Epidermal melanocyte (primary cell): ENCODE data around the gene GNAI1.

Experiments
- DNase-seq: peaks from one replicate; pipeline ENCODE4 v3.0.0; 2011; ENCODE audit warnings: low spot score; ENCODE audit not compliant: insufficient read length

GNAI1 gene

DNA sequence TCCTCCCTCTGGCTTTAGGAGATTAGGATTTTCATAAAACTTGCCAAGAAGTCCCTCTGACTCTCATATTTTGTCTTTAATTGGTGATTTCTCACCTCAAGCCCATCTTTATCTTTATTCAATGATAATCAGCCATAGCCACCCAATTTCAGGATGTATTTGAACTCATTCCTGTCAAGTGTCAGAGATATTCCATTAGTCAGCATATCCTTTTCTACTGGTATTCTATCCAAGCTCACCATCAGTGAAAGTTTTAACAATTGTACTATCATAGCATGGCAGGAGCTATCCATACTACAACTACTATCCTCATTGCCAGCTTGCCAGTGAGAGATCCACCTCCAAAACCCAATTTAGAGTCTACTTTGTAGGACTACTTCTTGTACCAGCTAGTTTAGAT, 114.6 kb downstream of the GNAI1 start:
- no peak for DNase-seq

DNA sequence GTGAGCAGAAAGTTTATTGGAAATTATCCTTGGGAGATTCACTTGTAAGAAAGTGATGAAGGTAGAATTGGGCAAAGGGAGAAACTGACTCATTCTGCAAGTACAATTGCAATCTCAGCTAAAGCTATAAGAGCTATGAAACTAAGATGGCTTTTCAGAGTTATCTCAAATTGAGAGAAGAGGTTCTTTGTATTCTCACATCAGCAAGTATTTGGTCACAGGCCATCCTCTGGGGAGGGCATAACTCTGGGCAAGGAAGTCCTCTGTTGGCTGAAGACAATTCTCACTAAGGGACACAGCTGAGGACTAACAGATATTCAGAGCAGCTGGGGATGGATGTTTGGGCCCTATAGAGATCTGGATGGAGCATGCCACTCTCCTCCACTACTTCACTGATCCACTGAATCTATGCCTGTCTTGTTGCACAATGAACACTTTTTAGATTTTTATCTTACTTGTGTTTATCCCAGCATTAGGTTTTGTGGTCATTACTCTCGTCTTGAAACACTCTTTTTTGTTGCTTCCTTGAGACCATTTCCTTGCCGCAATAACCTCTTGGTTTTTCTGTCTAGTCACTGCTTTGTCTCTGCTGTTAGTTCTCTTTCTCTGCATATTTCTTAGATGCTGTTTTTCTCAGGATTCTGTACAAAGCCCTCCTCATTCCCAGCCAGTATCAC, 115.1 kb downstream of the GNAI1 start:
- DNase-seq: no peak

DNA sequence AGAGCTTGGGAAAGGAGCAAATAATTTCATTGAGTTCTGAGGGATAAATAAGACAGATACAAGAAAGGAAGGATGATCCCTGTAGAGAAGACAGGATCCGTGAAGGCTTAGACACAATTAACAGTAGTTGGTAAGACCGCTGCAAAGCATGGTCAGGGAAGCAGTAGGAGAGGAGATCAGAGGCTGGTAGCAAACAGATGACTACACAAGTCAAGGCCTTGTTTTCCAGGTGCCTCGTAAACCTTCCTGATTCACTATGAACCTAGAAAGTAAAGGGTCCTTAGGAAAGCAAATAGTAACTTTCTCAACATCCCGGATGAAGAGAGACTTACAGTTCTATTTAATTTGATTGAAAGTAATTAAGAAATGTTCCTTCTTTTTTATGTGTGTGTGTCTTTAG, 118.6 kb downstream of the GNAI1 start:
- DNase-seq: no peak

DNA sequence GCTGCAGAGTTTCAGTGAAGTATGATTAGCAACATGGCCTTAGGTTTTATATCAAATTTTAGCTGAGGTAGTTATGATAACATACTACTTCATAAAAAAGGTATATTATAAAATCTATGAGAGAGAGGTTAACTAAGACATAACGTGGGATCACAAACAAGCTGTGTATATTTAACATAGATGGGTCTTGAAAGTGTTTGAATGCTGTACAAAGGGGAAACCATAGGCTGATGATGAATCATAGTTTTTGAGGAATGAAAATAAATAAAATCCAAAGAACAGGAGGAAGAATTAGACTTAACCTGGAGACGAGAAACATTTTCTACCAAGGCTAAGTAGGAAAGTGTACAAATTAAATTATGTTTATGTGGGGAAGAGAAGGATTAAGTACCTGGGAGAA, 119.0 kb downstream of the GNAI1 start:
- DNase-seq: no peak

DNA sequence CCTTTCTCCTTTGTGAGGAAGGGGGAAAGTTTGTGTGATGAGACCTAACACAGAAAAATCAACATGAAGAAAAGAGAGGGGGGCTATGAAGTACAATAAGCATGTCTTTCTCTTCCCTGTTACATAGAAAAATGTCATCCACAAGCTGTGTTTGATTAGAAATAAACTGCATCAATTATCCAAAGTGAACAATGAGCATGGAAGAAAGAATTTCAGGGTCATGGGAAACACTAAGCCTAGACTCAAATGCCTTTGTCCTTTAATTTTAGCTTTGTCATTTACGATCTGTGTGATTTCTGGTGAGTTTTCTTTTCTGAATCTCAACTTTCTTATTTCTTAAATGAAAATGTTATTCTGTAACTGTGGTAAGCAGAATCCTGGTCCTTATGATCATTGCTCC, 121.0 kb downstream of the GNAI1 start:
- no peak for DNase-seq

DNA sequence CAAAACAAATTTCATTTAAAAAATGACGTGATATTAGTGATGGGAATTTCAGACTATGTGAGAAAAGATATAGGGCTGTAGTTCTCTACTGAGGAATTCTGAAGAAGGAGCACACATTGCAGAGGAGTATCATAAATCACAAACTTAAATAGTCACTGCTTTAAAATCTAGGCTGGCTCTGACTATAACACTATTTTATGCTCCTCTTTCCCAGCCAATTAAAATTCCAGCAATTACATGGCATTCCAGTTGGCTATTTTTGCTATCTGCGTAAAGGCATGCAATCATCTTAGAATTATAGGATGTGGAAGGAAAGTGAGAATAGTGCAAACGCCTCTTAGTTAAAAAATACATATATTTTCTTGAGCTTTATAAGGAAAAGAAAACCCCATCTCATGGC, 123.1 kb downstream of the GNAI1 start:
- DNase-seq: no peak

DNA sequence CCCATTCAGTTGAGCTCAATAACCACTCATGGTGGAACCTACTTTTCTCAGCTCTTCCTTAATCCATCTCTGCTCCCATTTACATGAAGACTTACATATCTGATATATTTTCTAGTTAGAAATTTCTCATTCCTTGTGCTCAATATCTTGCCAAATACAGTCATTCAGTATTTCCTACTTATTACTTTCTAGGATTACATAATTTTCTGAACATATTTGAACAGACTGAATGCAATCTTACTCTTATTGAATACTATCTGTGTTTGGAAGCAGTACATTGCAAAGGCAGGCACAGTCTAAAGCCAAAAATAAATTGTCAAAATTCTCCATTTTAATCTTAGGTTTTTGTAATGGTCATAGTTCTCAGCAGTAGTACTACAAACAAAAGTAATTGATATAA, 126.0 kb downstream of the GNAI1 start:
- no peak for DNase-seq

DNA sequence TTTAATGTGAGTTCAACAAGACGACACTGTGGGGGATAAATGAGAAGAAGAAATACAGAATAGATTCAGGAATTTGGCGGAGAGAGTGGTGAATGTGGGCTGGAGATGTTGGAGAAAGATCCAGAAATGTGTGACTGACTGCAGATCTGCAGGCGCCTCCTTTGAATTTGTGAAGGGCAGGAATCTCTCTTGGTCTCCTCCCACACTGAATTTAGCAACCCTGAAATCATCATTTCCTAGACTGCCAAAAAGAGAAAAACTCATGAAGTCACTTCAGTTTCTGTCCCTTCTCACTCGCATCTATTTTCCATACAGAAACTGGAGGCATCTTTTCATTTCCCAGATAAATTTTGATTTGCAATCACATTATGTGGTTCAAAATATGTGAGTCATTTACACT, 128.7 kb downstream of the GNAI1 start:
- DNase-seq: no peak

DNA sequence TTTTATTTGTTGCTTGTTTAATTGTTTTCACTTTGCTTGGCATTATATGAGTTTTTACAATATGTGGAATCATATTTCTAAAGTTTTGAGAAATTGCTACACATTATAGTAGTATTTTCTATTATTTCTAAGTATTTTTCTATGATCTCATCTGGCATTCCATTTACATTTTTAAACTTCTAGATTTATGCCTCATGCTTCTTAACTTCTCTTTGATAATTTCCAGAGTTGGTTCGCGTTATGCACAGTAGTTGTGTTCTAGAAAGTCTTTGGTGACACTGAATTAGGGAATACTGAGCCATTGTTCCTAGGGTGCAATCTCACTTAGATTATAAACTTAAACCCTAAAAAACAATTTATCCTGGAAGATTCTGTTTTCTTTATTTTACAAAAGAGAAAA, 129.2 kb downstream of the GNAI1 start:
- DNase-seq: no peak

DNA sequence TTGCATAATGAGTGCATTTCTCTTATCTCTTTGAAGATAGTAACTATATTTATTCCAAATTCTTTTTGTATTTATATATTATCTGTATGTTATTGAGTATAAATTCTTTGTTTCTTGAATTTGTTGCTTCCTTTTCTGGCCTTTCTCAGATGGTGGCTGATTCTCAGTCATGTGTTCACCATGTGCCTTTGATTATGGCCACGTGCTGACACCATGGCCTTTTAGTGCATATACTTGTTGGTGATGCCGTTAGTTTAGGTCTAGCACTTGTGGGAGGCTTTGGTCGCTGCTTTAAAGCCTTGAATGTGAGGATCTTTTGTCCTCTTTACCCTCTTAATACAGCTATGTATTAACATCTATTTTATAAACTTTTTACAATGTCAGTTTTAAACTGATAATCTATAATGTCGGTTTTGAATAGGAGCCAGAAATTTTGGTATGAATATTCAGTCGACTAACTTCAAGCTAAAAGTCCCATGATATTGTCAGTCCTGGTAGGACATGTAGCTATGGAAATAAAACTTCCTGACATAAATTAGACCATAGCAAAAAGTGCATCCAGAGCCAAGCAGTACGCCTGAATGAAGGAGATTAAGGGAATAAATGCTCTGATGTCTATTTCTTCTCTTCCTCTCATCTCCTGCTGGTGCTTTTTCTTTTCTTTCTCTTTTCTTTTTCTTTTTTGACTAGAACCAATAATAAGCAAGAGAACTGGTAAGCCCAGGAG, 130.3 kb downstream of the GNAI1 start:
- no peak for DNase-seq

DNA sequence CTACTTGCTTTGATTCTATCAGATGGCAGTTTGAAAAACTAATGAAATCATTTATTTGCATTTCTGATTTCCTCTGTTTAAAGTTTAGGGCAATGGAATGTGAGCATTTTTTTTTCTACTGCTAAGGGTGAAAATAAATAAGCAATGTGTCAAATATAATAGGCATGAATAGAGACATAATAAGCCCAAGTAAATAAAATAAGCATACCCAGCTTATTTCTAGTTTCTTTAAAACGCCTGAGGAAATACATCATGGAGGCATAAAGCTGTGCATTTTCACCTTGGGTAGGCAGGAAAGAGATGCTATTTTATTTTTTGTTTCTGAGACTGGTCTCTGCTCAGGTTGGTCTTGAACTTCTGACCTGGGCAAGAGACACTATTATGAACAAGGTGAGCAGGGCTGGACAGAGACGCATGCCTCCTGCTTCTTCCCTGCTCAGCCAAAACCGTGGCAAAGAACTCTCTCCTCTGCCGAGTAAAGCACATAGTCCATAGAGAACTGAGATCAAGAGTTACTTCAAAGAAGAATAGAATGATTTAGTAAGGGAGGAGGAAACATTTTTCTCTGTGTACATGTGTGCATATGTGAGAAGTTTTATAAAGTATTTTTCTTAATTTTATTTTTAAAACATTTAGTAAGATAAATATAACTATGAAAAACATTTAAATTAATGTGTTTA, 138.1 kb downstream of the GNAI1 start:
- no peak for DNase-seq

DNA sequence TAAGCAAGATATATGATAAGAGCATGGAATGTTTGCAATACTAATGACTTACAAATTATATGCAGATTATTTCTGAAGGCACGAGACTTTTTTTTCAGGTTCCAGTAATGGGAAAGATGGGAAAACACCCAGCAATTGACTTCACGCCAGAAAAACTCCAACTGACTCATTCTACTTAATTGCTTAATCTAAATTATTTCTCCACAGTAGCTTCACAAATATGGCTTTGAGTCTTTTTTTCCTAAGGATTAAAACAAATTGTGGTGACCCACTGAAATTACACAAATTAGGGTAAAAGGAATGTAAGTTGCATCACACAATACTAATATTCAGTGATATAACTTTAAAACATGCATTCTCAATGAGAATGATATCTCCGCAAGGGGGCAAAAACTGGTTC, 138.7 kb downstream of the GNAI1 start:
- no peak for DNase-seq

DNA sequence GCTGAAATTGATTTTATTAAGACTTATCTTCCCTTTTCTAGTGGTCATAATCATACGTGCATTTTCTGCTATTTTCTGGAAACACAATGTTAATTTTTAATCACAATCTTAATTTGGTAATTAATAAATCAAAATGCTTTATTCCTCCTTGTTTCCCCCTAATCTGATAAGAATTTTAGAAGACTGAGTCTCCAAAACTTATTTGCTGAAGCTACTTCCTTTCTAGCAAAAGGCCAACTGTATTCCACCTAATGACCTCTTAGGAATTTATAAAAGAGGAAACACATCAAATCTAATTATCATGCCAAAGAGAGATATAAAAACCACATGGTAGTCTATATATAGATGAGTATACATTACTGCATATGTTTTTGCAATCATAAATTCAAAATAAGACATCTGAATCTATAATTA, 140.6 kb downstream of the GNAI1 start:
- no peak for DNase-seq
